Ovary (tissue), 9 donors: ENCODE results near the gene NUP50. TPM values are rescaled to one million over a fixed set of nuclear protein-coding genes. Genes with fewer than 3 reads are reported as not detected.

Experiments used
- DNase-seq, 5 donors: peaks; one replicate each; pipeline ENCODE4 v3.0.0-alpha.2; 2019 to 2020
- H3K27ac ChIP-seq, 2 donors: fragments of 200-600 bp; one replicate each; pipeline versions ENCODE4 v1.5.1 to v1.8.0; 2019 to 2022
- H3K27me3 ChIP-seq: fragments of 200-600 bp; one replicate; pipeline ENCODE4 v1.8.0; 2022
- H3K36me3 ChIP-seq: fragments of 200-600 bp; sonication (generic); one replicate; pipeline ENCODE4 v1.5.1; 2019
- H3K4me1 ChIP-seq: one replicate; pipeline ENCODE4 v1.8.1; 2013; ENCODE audit warnings: mild to moderate bottlenecking, moderate library complexity; ENCODE audit not compliant: insufficient read depth
- H3K4me3 ChIP-seq: fragments of 200-600 bp; sonication (generic); one replicate; pipeline ENCODE4 v1.5.1; 2017
- H3K9me3 ChIP-seq, 2 donors: fragments of 200-600 bp in 1 of 2; sonication (generic) in 1 of 2; one replicate each; pipeline versions ENCODE4 v1.5.1 to v1.8.1; 2013 to 2019; ENCODE audit warnings: mild to moderate bottlenecking in 1 of 2, moderate library complexity in 1 of 2
- EP300 ChIP-seq: sonication (generic); formaldehyde crosslinking; IDR thresholded peaks from one replicate; pipeline ENCODE4 v1.6.1; 2017; ENCODE audit warnings: antibody characterized with exemption
- POLR2A ChIP-seq: fragments of 450-650 bp; IDR thresholded peaks from one replicate; pipeline ENCODE4 v1.6.1; 2017; ENCODE audit warnings: antibody characterized with exemption, mild to moderate bottlenecking, moderate library complexity
- WGBS, 3 donors: extraction: QIAGEN DNeasy Blood & Tissue Kit in 1 of 3; methylation state at CpG; one replicate each; pipeline versions ENCODE4 v1.1.5 to v1.1.7; 2013 to 2017; 5-methylcytosine and 5-hydroxymethylcytosine counted together
- intact Hi-C, 4 donors: fragments of 100-400 bp; cut with DNase I; formaldehyde crosslinking; loops; one replicate each; pipeline versions ENCODE4 v1.11.0 to v1.15.1; 2022 to 2023
- polyA plus RNA-seq, 2 donors: library from polyadenylated mRNA; stranded (reverse); fragments of 200-250 nt in 1 of 2; fragments of 350-450 nt in 1 of 2; fragmentation: Illumina TruSeq in 1 of 2; extraction: RNeasy Lipid Tissue Mini Kit (QIAGEN cat#74804) in 1 of 2; gene quantifications; one replicate each; pipeline ENCODE4 v1.2.3, GENCODE V29; 2013 to 2014
- total RNA-seq, 7 donors: library from RNA; depleted of rRNA in 2 of 7; stranded (reverse); fragments of >200 nt in 2 of 7; fragmentation: NEBNext Ultra II Directional in 3 of 7; extraction: Animal tissue kit (Norgen Biotek cat#: 25700) in 3 of 7; gene quantifications; one replicate each; pipeline versions ENCODE4 v1.1.0 to v1.2.4, GENCODE V29; 2016 to 2023
- TF ChIP-seq, protein P1 (sequence below), 3 donors: fragments of 450-650 bp in 2 of 3; fragments of 200-600 bp in 1 of 3; IDR thresholded peaks; one replicate each; pipeline versions ENCODE4 v1.5.1 to v1.8.0; 2016 to 2022; ENCODE audit warnings: antibody characterized with exemption in 3 of 3, mild to moderate bottlenecking in 1 of 3
- donor health status: DM: no; HTN: no; CAD: no; lungs with moderate emphysema.
- donor health status: DM: no; HTN: no; CAD: no.
- donor health status: Bipolar disorder and iron deficiency.
- donor health status: DM: yes; HTN: yes; CAD: no.
- donor health status: DM: no; HTN: no; CAD: no.
- donor health status: DM: yes; HTN: yes; CAD: no.

Gene NUP50
- total and polyA plus RNA-seq, 9 donors, result 12.4 to 58.6 (median 44.2) TPM

GRCh38 chr22:45131749-45132148 lies 32.0 kb upstream of the NUP50 start:
- H3K27me3 ChIP-seq, result no peaks in the 10 kb centered on the region
- no peaks in the 10 kb centered on the region for H3K36me3 ChIP-seq
- WGBS, 3 donors, result 69 to 79% (median 75%) methylated on average over 3 of the region's 3 CpGs
- intact Hi-C loops, result no loop called here
- H3K4me1 ChIP-seq, result no peaks in the 10 kb centered on the region
- TF ChIP-seq EP300, result no peak
- peaks cover 0 to 6% of the 10 kb centered on the region in 2 donors for H3K9me3 ChIP-seq
- no peak for DNase-seq
- H3K4me3 ChIP-seq, result no peak overlapping the region
- no peak overlapping the region for H3K27ac ChIP-seq

GRCh38 chr22:45134313-45134712 lies 29.4 kb upstream of the NUP50 start:
- peaks cover 0 to 6% of the 10 kb centered on the region in 2 donors for H3K9me3 ChIP-seq
- no peak overlapping the region for H3K4me3 ChIP-seq
- H3K4me1 ChIP-seq, result no peaks in the 10 kb centered on the region
- no peak for TF ChIP-seq EP300
- TF ChIP-seq, protein P1, sequence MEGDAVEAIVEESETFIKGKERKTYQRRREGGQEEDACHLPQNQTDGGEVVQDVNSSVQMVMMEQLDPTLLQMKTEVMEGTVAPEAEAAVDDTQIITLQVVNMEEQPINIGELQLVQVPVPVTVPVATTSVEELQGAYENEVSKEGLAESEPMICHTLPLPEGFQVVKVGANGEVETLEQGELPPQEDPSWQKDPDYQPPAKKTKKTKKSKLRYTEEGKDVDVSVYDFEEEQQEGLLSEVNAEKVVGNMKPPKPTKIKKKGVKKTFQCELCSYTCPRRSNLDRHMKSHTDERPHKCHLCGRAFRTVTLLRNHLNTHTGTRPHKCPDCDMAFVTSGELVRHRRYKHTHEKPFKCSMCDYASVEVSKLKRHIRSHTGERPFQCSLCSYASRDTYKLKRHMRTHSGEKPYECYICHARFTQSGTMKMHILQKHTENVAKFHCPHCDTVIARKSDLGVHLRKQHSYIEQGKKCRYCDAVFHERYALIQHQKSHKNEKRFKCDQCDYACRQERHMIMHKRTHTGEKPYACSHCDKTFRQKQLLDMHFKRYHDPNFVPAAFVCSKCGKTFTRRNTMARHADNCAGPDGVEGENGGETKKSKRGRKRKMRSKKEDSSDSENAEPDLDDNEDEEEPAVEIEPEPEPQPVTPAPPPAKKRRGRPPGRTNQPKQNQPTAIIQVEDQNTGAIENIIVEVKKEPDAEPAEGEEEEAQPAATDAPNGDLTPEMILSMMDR (IDR thresholded peaks at IDR 0.05), result no peak
- TF ChIP-seq POLR2A, result no peak
- H3K27me3 ChIP-seq, result no peaks in the 10 kb centered on the region
- WGBS, 3 donors, result 94 to 98% (median 97%) methylated on average over 5 of the region's 5 CpGs
- intact Hi-C loops, result no loop called here
- H3K27ac ChIP-seq, result no peak overlapping the region
- DNase-seq, result no peak
- no peaks in the 10 kb centered on the region for H3K36me3 ChIP-seq

GRCh38 chr22:45136594-45136993 lies 27.1 kb upstream of the NUP50 start:
- H3K27ac ChIP-seq, result no peak overlapping the region
- no peaks in the 10 kb centered on the region for H3K27me3 ChIP-seq
- H3K4me3 ChIP-seq, result no peak overlapping the region
- H3K9me3 ChIP-seq, result peaks cover 0 to 6% of the 10 kb centered on the region in 2 donors
- no peaks in the 10 kb centered on the region for H3K36me3 ChIP-seq
- H3K4me1 ChIP-seq, result no peaks in the 10 kb centered on the region
- no peak for DNase-seq
- TF ChIP-seq POLR2A, result no peak
- no peak for TF ChIP-seq EP300
- intact Hi-C loops, result no loop called here
- 92 to 98% (median 93%) methylated on average over 2 of the region's 2 CpGs for WGBS, 3 donors

DNA sequence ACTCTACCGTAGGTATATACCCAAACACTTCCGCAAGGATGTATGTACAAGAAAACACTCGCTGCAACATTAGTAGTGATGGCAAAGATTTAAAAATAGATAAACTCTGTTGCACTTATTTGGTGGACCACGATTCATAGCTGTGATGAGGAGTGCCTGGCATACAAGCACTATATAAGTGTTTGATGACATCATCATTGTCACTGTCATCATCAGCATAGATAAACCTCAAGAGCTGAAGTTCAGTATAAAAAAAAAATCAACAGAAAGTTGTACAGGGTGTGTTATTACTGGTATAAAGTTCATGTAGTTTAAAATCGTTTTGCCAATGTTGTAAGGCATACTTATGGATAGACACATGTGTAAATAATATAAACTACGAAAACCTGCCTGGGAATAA lies 24.0 kb upstream of the NUP50 start:
- H3K27ac ChIP-seq, result no peak overlapping the region
- no peaks in the 10 kb centered on the region for H3K27me3 ChIP-seq
- intact Hi-C loops, result no loop called here
- H3K4me1 ChIP-seq, result no peaks in the 10 kb centered on the region
- peaks cover 0 to under 1% of the 10 kb centered on the region in 2 donors for H3K9me3 ChIP-seq
- WGBS, 3 donors, result 92 to 96% (median 93%) methylated on average over 6 of the region's 6 CpGs
- no peak overlapping the region for H3K4me3 ChIP-seq
- TF ChIP-seq POLR2A, result no peak
- TF ChIP-seq EP300, result no peak
- TF ChIP-seq, protein P1 (IDR thresholded peaks at IDR 0.05), result no peak
- no peaks in the 10 kb centered on the region for H3K36me3 ChIP-seq
- DNase-seq, result no peak

DNA sequence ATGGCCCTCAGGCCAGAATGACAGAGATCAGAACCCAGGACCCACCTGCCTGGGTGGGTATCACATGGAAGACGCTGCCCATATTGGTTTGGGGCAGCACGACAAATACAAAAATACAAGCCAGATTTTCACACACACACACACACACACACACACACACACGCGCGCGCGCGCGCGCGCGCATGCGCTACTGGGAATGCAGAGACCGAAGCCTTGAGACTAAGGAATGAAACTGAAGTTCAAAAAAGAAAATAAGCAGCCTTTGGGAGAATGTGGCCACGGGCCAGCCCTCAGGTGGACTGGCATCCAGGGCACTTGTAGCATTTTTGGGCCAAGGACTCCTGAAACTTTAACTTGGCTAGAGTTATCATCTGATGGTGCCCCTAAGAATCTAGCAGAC lies 21.3 kb upstream of the NUP50 start:
- Histone ChIP-seq H3K9me3 (no peaks in the 10 kb centered on the region), H3K36me3 (no peaks in the 10 kb centered on the region), H3K4me3 (no peak overlapping the region), H3K27ac (no peak overlapping the region), H3K27me3 (no peaks in the 10 kb centered on the region), H3K4me1 (no peaks in the 10 kb centered on the region)
- intact Hi-C loops, result no loop called here
- TF ChIP-seq, protein P1 (IDR thresholded peaks at IDR 0.05), result no peak
- TF ChIP-seq EP300 (no peak), POLR2A (no peak)
- 73 to 89% (median 79%) methylated on average over 15 of the region's 15 CpGs for WGBS, 3 donors
- DNase-seq, result no peak
